ENCODE measurements around the gene RPGRIP1L. TPM values are rescaled to one million over a fixed set of nuclear protein-coding genes. Genes with fewer than 3 reads are reported as not detected.

Gene RPGRIP1L
- total RNA-seq, 1 donor from 2014 or later, result 5.0 TPM

GRCh38 chr16:53625221-53625620 is 78.4 kb downstream of the RPGRIP1L start:
- DNase-seq (no peak), ATAC-seq (ENCODE audit: low read depth) (no peak)
- CTCF ChIA-PET, result no interaction called here
- Mint-ChIP-seq H3K4me1 (peaks cover 11% of the 10 kb centered on the region), H3K4me3 (no peak overlapping the region), H3K9me3 (no peaks in the 10 kb centered on the region), H3K36me3 (ENCODE audit: low read depth) (no peaks in the 10 kb centered on the region), H3K27me3 (no peaks in the 10 kb centered on the region), H3K27ac (no peak overlapping the region)
- POLR2A ChIA-PET, result no interaction called here
- intact Hi-C loops (cut with micrococcal nuclease), result no loop called here
- TF ChIP-seq, protein P1, sequence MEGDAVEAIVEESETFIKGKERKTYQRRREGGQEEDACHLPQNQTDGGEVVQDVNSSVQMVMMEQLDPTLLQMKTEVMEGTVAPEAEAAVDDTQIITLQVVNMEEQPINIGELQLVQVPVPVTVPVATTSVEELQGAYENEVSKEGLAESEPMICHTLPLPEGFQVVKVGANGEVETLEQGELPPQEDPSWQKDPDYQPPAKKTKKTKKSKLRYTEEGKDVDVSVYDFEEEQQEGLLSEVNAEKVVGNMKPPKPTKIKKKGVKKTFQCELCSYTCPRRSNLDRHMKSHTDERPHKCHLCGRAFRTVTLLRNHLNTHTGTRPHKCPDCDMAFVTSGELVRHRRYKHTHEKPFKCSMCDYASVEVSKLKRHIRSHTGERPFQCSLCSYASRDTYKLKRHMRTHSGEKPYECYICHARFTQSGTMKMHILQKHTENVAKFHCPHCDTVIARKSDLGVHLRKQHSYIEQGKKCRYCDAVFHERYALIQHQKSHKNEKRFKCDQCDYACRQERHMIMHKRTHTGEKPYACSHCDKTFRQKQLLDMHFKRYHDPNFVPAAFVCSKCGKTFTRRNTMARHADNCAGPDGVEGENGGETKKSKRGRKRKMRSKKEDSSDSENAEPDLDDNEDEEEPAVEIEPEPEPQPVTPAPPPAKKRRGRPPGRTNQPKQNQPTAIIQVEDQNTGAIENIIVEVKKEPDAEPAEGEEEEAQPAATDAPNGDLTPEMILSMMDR (IDR thresholded peaks at IDR 0.05), result no peak

DNA sequence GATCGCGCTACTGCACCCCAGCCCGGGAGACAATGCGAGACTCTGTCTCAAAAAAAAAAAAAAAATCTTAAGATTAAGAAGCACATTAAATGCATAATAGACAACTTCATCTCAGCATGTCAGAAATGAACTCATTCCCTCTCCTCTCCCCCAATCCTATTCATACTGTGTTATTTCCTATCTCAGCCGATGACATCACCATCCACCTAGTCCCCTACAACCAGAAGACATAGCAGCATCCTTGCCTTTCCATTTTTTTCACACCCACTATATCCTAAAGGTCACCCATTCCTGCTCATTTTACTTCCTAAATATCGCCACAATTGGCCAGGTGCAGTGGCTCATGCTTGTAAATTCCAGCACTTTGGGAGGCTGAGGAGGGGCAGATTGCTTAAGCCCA is 81.3 kb downstream of the RPGRIP1L start:
- ATAC-seq (ENCODE audit: low read depth) (no peak), DNase-seq (no peak)
- H3K27ac Mint-ChIP-seq, result no peak overlapping the region
- H3K36me3 Mint-ChIP-seq (ENCODE audit: low read depth), result no peaks in the 10 kb centered on the region
- intact Hi-C loops (cut with micrococcal nuclease), result no loop called here
- H3K9me3 Mint-ChIP-seq, result no peaks in the 10 kb centered on the region
- no peak overlapping the region for H3K4me3 Mint-ChIP-seq
- no peaks in the 10 kb centered on the region for H3K27me3 Mint-ChIP-seq
- ChIA-PET CTCF (no interaction called here), POLR2A (no interaction called here)
- peaks cover 3% of the 10 kb centered on the region for H3K4me1 Mint-ChIP-seq
- TF ChIP-seq, protein P1 (IDR thresholded peaks at IDR 0.05), result no peak

DNA sequence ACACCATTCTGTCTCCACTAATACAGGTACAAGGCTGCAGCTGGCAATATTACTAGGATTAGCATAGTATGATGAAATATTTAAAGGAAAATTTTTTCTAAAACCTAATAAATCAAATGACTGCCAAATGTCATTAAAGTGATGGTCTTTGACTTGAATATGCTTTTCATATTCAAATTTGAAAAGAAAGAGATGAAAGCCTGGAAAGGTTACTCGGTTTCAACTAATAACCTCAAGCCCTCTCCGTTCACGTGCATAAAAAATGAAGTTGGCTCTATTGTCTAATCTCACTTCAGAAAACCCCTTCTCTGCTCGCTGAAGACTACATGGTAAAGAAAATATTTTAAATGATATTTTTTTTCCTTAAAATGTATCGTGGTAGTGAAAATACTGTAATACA is 83.2 kb downstream of the RPGRIP1L start:
- intact Hi-C loops (cut with micrococcal nuclease), result no loop called here
- Mint-ChIP-seq H3K36me3 (ENCODE audit: low read depth) (no peaks in the 10 kb centered on the region), H3K27ac (no peak overlapping the region), H3K4me3 (no peak overlapping the region), H3K9me3 (no peaks in the 10 kb centered on the region), H3K27me3 (no peaks in the 10 kb centered on the region), H3K4me1 (no peaks in the 10 kb centered on the region)
- no peak for ATAC-seq (ENCODE audit: low read depth)
- DNase-seq, result no peak
- ChIA-PET CTCF (no interaction called here), POLR2A (no interaction called here)
- TF ChIP-seq, protein P1 (IDR thresholded peaks at IDR 0.05), result no peak

GRCh38 chr16:53619235-53619634 is 84.4 kb downstream of the RPGRIP1L start:
- intact Hi-C loops (cut with micrococcal nuclease), result no loop called here
- CTCF ChIA-PET, result no interaction called here
- Mint-ChIP-seq H3K4me1 (no peaks in the 10 kb centered on the region), H3K36me3 (ENCODE audit: low read depth) (no peaks in the 10 kb centered on the region), H3K4me3 (no peak overlapping the region), H3K9me3 (no peaks in the 10 kb centered on the region), H3K27ac (no peak overlapping the region), H3K27me3 (no peaks in the 10 kb centered on the region)
- ATAC-seq (ENCODE audit: low read depth) (no peak), DNase-seq (no peak)
- TF ChIP-seq, protein P1 (IDR thresholded peaks at IDR 0.05), result no peak
- POLR2A ChIA-PET, result no interaction called here

DNA sequence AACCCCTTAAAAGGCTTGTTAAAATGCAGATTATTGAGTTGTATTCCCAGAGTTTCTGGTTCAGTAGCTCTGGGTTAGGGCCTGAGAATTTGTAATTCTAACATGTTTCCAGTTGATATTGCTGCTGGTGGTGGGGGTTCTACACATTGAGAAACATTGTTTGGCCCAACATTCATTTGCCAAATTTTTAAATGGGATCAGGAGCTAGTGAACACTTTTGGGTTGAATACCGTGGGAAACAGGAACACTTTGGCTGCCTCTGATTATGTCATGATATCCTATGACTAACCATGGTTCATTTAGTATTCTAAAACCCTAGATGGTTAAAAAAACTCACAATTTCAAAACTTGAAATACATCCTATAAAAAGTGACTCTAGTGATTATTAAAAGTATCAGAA is 89.3 kb downstream of the RPGRIP1L start:
- TF ChIP-seq, protein P1 (IDR thresholded peaks at IDR 0.05), result no peak
- ChIA-PET POLR2A (no interaction called here), CTCF (no interaction called here)
- Mint-ChIP-seq H3K27me3 (no peaks in the 10 kb centered on the region), H3K27ac (no peak overlapping the region), H3K4me1 (no peaks in the 10 kb centered on the region), H3K9me3 (no peaks in the 10 kb centered on the region), H3K36me3 (ENCODE audit: low read depth) (no peaks in the 10 kb centered on the region), H3K4me3 (no peak overlapping the region)
- DNase-seq (no peak), ATAC-seq (ENCODE audit: low read depth) (no peak)
- intact Hi-C loops (cut with micrococcal nuclease), result no loop called here
